LoVo (cell line): ENCODE measurements around the gene SLC35B1.
"Not testable (repeated sequence)": the region's sequence is repeated elsewhere in the genome, so short reads cannot be mapped to it uniquely, and the experiment has no call there.

Experiments
- DNase-seq: peaks from one replicate; pipeline ENCODE4 v3.0.0-alpha.2; 2016; ENCODE audit warnings: low spot score

The SLC35B1 gene

GRCh38 chr17:49699966-49700575 lies 7.7 kb downstream of the SLC35B1 start:
- DNase-seq, result no peak

DNA sequence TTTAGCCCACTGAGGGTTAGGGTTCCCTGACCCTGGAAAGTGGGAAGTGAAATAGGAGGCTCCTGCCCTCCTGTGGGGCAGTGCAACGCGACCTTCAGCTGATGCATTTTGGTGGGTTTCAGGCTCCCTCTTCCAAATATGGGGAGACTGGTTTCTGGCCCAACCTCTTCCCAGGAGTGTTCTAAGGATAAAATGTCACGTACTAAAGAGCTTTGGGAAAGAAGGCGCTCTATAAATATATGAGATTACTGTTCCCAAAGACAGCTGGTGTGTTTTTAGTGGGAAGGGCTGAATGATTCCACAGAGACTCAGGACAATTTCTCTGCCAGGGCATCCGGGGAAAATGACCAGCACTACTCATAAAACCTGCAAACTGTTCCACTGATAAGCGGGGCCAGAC lies 9.8 kb downstream of the SLC35B1 start:
- DNase-seq, result no peak

DNA sequence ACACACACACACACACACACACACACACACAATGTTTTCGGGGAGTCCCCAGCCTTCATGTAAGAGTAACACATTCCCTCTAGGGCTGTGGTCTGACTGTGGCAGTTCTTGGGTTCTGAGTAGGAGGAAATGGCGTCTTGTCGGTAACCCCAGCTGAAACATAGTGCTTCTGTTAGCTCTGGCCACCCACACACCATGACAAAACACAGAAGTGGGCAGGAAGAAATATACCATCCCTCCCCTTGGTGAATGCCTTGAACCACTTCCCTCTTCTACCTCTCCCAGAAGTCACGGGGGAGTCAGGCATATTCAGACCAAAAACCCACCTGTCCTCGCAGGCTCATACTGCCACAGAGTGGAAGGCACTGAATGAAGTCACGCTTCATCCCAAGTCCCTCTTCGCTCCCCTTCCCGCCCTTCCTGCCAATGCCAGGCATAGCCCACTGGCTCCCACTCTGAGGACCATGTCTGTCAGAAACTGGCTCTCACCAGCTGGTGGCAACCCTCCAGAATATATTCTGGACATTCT lies 11.5 kb downstream of the SLC35B1 start:
- no peak for DNase-seq

- DNase-seq, result no peak
Measured at GRCh38 chr17:49695698-49696232, 12.0 kb downstream of the SLC35B1 start.

GRCh38 chr17:49694847-49695697 lies 12.7 kb downstream of the SLC35B1 start:
- DNase-seq, result peak; percentile 51

- no peak for DNase-seq
Measured at GRCh38 chr17:49692751-49693150, 15.0 kb downstream of the SLC35B1 start.

DNA sequence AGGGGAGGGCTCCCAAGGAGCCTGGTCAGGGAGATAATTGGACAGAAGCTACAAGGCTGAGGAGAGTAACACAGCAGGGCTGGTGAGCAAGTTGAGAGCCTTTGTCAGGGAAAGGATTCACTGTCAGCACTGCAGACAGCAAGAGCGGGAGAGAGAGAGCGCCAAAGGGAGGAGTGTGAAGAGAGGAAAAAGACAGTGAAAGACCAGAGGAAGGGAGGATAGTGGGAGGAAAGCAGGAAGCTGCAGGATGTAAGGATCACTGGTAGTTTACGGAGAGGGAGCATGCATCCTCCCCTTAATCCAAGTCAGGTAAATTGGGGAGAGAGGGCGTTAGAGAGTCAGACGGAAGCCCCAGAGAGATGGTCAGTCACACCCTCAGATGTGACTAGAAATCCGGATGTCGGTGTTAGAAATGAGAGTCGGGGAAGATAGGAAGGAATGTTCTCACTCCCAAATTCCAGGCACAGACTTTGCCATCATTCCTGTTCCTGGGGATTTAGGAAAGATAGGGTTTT lies 16.0 kb downstream of the SLC35B1 start:
- DNase-seq, result no peak

GRCh38 chr17:49691086-49691676 lies 16.6 kb downstream of the SLC35B1 start:
- no peak for DNase-seq

- no peak for DNase-seq
Measured at GRCh38 chr17:49690256-49690655, 17.5 kb downstream of the SLC35B1 start.

DNA sequence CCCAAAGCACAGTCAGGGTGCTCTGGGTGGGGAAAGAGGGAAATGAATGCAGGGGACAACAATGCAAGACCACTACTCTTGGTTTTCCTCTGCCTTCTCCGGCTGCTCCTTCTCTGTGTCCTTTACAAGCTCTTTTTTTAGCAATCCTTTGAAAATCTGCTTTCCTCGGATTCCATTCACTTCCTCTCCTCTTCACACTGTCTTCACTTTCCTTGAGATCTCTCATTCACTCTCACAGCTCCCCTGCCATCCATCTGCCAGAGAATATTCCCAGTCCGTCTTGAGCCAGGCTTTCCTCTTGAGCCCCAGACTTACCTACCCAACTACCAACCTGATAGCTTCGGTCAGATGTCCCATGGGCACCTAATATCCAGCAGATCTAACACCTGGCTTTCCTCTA lies 18.9 kb downstream of the SLC35B1 start:
- DNase-seq, result no peak

- no peak for DNase-seq
Measured at GRCh38 chr17:49687878-49688491, 19.8 kb downstream of the SLC35B1 start.

DNA sequence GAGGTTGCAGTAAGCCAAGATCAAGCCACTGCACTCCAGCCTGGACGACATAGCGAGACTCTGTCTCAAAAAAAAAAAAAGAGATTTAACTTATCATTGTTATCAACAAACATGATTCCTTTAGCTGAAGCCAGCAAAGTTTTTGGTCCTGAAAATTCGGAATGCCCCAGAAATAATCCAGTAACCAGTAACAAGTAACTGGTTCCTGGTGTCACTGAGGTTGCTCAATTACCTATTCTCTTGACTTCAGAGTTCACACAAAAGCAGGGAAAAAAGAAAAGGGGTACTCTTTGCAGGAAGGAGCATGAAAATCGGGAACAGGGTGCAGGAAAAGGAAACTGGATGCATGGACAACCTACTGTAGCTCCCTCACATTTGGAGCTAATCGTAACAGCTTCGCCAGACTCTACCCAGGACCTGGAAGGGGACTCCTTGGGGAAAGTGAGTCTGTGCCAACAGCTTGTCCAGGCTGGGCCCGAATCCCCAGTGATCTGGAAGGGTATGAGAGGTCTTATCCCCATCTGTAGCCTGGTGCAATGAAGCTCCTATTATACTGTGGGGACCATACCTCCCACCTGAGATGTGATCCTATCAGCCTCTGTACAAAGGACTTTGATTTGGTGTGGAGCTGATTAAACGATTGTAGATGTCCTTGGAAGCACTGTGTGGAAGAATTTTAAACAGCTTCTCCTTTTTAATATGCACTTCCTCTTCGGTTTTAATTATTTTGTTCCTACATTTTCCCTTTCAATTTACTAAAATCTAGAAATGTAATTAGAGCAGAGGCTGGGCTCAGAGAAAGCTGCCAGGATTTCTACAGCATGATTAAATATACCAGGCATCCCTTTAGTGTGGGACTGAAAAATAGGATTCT lies 26.4 kb downstream of the SLC35B1 start:
- no peak for DNase-seq

GRCh38 chr17:49680314-49680713 lies 27.4 kb downstream of the SLC35B1 start:
- DNase-seq, result no peak

DNA sequence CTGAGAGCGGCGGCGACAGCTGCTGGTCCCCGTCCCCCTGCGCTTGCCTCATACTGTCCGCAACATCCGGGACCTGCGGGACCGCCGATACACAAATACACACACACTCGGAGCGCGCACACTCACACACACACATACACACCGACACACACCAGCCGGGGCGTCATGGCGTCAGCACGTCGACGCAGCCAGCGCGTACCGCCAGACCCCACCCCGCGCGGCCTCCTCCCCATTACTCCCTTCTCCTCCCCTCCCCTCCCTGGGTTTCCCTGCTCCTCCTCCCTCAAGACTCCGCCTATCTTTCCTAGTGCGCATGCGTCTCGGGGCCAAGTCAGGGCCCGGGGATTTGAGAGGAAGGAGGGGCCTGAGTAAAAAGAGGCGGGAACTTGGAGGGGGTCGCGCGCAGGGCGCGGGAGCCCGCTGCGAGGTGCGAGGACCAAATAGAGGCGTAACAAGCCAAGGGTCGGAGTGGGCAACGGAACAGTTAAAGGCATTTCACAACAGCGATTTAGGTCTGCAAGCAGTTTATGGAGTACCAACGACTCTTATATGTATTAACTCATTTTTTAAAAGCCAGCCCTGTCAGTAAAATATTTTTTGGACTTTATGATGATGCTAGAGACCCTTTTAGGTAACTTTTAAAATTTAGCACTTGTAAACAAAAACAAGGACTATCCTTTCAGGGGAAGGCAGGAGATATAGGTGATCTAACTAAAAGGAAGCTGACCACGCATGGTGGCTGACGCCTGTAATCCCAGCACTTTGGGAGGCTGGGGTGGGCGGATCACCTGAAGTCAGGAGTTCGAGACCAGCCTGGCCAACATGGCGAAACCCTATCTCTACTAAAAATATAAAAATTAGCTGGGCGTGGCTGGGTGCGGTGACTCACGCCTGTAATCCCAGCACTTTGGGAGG lies 29.6 kb downstream of the SLC35B1 start, which contains the start of gene SPOP:
TSS of gene SPOP (minus strand) at position 165 of the 915 bp plus-strand sequence. CDS start 55,287 bp downstream, outside the sequence.
- peak; percentile 98 for DNase-seq

DNA sequence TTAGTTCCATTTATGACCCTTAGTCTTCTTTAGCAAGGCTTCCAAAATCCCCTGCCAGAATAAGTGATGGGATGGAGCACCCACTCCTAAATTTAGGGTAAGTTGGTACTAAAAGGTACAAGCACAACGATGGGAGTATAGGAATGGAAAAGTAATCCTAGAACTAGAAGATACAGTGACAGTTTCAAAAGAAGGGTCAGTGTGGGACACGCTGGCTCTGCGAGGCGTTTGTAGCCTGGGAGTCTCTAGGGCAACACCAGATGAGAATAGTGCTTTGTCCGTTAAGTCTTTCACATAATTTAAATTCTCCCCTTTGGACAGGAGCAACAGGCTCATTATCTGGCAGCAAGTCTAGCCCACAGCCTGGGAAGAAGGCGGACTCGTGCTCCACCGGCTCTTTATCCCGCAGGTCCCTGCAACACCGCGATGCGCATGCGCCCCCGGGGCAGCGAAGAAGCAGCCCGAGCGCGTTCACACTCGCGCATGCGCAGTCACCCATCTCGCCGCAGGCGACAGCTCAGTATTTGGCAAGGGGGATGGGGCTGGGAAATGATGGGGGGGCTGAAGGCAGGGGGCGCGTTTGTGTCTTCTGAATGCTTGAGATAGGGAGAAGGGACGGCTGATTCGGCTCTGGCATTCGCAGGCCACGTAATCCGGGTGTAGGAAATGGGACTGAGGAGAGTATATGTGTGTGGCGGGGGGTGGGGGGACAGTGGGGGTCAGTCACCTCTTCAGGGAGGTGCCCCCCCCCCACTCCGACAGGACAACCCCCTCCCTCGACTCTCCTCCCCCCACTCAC lies 30.4 kb downstream of the SLC35B1 start:
- DNase-seq, result peak; percentile 95

DNA sequence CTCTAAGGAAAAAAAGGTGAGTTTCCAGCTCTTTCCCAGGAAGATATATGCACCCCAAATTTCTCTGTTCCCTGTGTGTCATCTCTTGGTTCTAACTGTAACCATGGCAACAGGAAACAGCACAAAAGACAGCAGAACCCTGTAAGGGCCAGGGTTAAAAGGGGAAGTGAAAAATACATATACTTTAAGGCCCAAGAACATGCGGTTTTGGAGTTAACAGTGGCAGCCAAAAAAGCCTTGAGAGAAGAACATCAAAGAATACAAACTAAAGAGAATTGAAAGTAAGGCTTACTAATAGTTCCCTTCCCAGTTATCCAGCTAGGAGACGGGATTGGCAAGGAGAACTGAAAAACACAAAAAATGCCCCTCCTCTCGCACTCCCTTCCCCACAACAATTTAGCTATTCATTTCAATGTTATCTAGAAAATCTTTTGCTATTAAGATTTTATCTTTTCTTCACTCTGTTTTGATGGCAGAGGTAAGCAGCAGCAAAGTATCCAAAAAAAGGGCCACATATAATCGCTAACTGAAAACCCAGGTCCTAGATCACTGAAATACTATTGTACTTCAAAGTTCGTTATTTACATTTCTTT lies 31.4 kb downstream of the SLC35B1 start:
- DNase-seq, result no peak

- DNase-seq, result no peak
Measured at GRCh38 chr17:49674507-49674906, 33.3 kb downstream of the SLC35B1 start.

DNA sequence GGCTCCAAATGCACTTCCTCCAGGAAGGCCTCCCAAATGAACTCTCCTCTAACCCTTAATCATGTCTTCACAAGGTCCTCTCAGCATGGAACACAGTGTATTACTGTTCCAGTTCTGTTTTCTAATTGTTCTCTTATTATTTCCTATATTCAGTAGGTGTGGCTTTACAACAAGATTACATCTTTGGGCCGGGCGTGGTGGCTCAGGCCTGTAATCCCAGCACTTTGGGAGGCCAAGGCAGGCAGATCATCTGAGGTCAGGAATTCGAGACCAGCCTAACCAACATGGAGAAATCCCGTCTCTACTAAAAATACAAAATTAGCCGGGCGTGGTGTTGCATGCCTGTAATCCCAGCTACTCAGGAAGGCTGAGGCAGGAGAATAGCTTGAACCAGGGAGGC lies 34.1 kb downstream of the SLC35B1 start:
- not testable (repeated sequence) for DNase-seq

DNA sequence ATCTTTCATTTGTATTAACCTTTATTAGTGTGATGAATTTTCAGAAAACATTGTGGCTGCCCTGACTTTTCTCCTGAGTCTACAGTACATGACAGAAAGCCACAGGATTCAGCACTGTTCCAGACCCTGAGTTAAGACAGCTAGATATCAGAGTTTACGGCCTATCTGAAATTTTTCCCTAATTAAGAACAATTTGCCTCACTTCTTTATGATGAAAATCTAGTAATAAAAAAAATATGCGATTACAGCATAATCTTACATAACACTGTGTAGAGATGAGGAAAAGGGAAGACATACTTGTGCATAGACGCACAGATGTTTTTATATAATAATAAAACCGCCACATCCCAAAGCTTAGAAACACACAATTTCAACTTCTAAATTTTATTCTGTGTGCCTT lies 37.1 kb downstream of the SLC35B1 start:
- DNase-seq, result no peak
